Measurements from ENCODE around the gene WNT2B. TPM values are rescaled to one million over a fixed set of nuclear protein-coding genes. Genes with fewer than 3 reads are reported as not detected.

The WNT2B gene
- polyA plus RNA-seq, 4 donors = 4.2 to 56.0 (median 5.6) TPM

DNA sequence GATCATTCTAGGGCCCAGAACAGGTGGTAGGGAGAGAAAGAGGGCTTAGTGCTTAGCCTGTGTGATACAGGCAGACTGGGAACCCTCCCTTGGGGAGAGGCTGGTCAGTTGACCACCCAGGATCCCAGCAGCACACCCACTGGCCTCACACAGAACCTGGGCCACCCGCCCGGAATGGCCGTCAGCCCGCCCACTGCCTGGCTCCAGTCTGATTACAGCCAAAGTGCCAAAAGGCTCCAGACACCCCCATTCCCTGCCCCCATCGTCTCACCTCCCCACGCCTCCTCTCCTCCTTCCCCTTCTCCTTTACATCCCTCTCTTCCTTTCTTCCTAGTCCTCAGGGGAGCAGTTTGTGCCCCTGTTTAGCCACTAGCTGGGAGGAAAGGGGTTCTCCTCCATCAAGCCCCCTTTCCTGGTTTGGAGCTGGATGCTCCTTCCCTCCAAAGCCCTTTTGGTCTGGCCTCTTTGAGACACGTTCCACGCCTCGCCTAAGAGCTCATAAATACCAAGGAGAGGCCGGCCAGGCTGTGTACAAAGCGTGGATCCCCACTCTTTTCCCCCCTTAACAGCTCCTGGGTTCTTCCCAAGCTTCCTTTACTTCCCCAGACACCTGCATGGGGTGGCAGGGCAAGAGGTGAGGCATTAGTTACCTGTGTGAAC lies 4.6 kb upstream of the WNT2B start:
- no peak for DNase-seq (ENCODE audit: low read depth in 4 of 4, low spot score in 3 of 4)

DNA sequence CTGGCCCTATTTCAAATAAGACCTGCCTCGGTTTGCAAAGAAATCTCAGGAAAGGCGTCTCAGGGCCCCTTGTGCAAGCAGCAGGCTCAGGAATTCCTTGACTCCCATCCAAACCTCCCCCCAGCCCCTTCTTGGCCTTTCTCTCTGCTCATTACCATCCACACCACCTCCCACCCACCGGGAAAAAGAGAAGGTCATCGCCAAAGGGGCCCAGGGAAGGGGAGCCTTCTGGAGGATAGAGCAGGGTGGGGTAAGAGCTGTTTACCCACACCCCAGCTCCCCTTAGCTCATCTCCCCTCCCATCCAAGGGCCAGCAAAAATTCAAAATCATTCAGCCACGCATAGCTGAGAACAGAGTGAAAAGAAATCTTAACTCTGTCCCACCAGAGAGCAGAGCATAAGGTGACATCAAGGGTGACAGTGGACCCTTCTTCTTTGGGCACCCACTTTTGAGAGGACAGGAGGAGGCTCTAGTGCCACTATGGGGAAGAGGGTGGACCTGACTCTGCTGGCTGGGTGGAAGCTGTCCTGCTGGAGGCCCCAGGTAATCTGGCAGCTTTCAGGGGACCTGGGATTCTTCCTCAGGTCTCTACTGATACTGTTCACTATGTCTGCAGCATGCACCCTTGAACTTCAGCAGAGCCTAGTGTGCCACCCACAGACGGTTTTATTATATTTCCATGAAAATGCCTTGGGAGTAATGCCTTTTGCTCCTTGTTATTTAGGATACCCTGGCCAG lies 3.9 kb upstream of the WNT2B start:
- DNase-seq (ENCODE audit: low read depth in 4 of 4, low spot score in 3 of 4) = no peak

DNA sequence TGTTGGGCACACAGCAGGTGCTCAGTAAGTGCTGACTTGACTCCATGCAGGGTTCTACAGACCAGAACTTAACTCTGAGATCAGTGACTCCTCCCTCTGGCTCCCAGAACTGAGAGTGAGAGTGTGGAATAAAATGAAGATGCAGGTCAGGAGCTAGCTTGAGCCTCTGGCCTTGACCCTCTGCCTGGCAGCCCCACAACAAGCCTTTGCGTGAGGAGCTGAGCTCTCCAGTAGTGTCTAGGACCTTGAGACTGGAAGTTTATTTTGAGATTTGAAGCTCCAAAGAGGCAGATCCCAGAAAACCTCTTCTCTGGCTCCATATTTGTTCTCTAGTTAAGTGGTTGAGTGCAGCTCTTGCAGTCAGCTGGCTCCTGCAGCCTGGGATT lies 3.4 kb upstream of the WNT2B start:
- DNase-seq (ENCODE audit: low read depth in 4 of 4, low spot score in 3 of 4) = no peak

DNA sequence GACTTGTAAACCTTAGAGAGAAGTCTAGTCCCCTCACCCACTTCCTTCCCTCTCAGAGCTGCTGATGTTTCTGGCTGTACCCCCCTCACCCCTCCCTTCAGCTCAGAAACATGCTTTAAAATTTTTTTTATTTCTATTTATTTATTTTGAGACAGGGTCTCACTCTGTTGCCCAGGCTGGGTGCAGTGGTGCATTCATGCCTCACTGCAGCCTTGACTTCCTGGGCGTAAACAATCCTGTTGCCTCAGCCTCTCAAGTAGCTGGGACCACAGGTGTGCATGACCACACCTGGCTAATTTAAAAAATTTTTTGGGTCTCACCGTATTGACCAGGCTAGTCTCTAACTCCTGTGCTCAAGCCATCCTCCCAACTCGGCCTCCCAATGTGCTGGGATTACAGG lies 2.9 kb upstream of the WNT2B start:
- no peak for DNase-seq (ENCODE audit: low read depth in 4 of 4, low spot score in 3 of 4)

DNA sequence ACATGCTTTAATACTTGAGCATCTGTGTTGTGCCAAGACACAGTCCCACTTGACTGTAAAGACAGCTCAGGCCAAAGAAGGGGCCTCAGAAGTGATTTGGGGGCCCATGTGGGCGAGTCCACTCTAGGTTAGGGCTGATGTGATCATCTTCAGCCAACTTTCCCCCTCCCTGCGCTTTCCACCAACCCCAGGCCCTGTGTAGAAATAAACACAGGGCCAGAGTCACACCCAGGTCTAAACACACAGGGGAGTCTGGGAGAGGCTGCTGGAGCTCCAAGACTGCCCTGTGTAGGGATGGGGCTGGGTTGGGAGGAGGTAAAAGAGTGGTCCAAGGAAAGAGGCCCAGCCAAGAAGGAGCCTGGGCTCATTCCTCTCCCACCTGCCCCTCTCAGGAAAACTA lies 2.5 kb upstream of the WNT2B start:
- no peak for DNase-seq (ENCODE audit: low read depth in 4 of 4, low spot score in 3 of 4)

DNA sequence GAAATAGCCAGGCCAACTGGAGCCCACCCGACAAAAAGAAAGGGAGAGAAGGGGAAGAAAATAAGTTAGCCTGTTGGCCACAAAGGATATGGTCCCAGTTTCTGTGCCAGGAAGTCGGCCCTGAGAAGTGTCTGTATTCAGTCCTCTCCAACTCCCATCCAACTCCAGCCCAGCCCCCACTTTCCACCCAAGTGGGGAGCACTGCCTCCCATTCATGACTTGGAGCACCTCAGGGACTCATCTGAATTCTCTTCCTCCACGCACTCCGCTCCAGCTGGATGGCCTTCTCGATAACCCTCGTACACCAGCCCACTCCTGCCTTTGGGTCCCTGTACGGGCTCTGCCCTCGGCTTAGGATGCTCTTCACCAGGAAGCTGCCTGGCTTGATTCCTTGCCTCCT lies 2.0 kb upstream of the WNT2B start:
- no peak for DNase-seq (ENCODE audit: low read depth in 4 of 4, low spot score in 3 of 4)

DNA sequence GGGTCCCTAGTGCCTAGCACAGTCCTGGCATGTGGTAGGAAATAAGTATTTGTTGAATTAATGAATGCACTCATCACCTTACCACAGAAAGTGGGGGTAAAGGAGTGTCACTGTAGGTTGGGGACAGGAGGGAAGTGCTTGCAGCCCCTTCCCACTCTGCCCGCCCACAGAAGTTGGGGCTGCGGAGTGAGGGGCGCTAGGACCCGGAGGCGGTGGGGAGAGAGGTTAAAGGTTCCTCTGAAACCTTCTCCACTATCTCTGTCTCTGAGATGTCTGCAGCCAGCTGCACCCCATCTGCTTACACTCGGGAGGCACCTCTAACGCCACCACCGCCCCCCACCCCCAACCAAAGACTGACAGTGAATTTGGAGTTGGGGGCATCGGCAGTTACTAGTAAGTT lies 1.4 kb upstream of the WNT2B start:
- DNase-seq (ENCODE audit: low read depth in 4 of 4, low spot score in 3 of 4) = no peak

DNA sequence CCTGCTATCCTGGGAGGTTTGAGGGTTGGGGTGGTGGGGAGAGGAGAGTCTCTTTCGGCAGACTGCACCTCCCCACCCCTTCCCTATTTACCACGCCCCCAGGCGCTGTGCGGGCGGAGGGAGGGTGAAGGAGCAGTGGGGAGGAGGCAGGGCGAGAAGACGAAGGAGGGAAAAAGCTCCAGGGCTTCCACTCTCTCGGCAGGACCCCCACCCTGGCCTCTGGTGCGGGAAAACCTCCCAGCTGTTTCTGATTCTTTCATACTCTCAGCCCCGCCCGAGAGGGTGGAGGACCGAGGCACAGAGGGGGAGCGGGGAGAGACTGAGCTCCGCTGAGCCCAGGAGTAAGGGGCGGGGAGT lies 866 bp upstream of the WNT2B start:
- DNase-seq (ENCODE audit: low read depth in 4 of 4, low spot score in 3 of 4) = no peak

DNA sequence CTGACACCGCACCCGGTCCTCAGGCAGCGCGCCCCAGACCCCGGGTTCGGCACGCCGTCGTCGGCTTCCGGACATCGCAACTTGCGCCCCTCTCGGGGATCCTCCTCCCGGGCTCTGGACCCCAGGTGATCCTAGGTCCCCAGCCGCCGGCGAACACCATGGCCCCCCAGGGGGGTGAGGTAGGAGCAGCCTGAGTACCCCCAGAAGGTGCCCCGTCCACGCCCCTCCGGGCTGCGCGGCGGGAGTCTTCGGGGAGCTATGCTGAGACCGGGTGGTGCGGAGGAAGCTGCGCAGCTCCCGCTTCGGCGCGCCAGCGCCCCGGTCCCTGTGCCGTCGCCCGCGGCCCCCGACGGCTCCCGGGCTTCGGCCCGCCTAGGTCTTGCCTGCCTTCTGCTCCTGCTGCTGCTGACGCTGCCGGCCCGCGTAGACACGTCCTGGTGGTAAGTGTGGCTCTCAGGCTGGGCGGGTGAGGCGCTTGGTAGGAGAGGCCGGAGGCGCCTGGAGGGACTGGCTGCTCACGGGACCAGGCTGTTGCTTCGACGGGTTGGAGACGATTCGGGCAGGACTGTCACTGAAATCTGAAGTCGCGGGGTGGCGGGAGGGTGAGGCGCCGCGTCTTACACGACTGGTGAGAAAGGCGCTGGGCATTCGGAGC lies 367 bp downstream of the WNT2B start:
- no peak for DNase-seq (ENCODE audit: low read depth in 4 of 4, low spot score in 3 of 4)

DNA sequence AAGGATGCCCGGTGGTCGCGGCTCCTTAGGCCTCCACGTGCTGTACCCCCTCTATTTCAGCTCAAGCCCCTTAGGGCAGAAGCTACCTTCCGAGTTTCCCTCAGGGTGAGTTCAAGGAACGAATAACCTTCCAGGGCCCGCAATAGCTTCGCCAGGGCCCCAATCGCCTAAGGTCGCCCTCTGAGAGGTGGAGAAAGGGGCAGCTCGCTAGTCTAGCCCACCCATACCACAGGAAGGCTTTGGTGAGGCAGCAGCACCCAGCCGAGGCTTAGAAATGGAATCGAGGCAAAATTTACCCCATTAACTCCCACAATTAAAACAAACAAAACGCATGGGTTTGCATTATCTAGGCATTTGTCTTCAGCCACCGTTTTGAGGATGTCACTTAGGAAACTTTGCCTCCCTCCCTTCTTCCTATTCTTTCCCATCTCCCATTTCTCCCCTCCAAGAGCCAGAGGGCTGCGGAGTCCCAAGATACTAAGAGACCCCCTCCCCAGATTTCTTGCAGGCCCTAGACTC lies 954 bp downstream of the WNT2B start:
- DNase-seq (ENCODE audit: low read depth in 4 of 4, low spot score in 3 of 4) = no peak

DNA sequence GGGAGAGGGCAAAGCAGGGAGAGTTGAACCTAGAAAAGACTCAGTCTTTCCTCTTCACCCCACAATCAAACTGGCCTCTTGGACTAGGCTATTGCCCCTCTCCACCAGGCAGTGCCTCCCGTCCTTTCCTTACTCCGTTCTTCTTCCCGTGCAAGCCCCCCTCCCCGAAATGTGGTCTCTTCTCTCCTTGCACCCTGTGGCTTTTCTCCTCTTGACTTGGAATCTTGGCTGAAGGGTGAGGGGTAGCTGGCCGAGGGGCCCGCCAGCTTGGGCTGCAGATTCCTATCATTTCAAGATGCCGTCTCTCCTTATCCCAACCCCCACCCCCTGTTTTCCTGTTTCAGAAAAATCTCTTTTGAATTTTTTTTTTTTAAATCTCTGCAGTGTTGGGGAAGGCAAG lies 1.6 kb downstream of the WNT2B start:
- no peak for DNase-seq (ENCODE audit: low read depth in 4 of 4, low spot score in 3 of 4)

DNA sequence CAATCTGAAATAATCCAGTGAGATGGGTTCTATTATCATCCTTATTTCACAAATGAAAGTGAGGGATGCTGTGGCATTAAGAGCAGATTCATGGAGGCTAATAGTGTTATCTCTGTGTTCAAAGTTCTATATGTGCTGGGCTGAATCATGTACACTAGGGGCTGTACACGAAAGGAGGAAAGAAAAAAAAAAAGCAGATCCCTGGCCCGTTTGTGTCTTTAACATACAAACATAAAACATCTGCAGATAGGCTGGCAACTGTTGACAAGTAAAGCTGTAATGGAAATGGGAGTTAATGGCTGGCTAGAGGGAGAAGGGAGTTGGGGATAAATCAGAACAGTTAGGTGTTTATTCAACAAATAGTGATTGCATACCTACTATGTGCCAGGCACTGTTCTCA lies 3.1 kb downstream of the WNT2B start:
- no peak for DNase-seq (ENCODE audit: low read depth in 4 of 4, low spot score in 3 of 4)

DNA sequence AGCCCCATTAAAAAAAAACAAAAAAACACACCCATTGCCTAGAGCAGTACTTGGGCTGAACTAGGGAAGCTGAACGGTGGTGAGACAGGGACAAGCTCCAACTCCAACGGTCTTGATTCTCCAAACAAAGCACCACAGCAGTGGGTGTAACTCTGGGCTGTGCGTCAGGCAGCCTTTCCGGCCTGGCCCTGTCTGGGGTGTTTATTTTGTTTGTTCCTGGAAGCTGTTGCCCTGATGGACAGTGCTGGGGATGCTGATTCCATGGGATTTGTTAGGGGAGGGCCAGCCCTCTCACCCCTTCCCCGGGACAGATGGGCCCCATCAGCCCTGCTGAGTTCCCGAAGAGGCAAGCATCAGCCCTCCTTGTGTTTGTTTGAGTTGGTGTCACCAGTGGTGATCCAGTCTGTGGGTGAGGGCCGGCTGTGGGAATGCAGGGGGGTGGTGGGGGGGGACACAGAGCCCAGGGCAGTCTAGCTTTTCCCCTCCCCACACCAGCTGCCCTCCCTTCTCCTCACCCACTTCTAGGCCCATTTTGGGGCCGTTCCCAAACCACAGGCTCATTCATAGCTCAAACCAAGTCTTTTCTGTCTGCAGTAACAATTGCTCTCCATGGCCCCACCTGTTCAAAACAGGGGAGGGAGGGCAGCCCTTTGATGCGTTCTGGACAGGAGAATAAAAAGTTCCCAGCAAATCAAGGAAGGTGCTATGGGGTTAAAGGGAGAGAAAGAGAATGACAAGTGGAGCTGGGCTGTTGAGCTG lies 4.5 kb downstream of the WNT2B start:
- DNase-seq (ENCODE audit: low read depth in 4 of 4, low spot score in 3 of 4) = no peak

DNA sequence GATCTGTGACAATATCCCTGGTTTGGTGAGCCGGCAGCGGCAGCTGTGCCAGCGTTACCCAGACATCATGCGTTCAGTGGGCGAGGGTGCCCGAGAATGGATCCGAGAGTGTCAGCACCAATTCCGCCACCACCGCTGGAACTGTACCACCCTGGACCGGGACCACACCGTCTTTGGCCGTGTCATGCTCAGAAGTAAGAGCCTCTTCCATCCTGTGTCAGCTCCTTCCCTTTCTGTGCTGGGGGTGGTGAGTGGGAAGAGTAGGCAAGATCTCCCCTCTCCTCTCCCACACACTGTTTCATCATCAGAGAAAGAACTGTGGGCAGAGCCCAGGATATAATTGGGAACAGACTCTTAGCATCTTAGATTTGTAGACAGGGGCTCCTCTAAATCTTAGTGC lies 6.1 kb downstream of the WNT2B start:
- no peak for DNase-seq (ENCODE audit: low read depth in 4 of 4, low spot score in 3 of 4)

DNA sequence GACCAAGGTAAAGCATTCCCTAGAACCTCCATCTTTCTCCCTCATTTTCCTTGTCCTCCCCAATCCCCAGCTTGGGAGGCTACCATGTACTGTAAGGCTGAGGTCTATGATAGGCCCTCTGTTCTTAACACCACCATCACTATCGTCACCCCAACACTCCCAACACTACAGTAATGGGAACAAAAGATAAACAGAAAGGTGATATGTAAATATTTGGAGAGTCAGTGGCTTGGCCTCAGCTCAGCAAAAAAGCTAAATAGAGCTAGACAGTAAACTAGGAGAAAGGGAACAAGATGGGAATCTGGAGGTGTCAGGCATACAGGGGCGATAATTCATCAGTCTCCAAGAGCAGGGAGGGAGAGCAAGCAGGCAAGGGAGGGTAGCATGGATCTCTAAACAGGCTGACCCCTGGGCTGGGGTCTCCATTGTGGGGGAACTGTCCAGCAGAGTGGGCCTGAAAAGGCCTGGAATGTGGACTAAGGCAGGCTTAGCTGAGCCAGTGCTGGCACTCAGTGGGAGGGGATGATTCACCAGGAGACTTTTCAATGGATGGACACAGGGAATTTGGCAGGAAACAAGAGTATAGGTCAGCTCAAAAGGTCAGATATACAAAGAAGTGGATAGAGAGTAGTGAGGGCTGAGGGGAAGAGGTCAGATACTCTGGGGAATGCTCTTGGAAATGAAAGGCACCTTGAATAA lies 6.7 kb downstream of the WNT2B start:
- no peak for DNase-seq (ENCODE audit: low read depth in 4 of 4, low spot score in 3 of 4)

DNA sequence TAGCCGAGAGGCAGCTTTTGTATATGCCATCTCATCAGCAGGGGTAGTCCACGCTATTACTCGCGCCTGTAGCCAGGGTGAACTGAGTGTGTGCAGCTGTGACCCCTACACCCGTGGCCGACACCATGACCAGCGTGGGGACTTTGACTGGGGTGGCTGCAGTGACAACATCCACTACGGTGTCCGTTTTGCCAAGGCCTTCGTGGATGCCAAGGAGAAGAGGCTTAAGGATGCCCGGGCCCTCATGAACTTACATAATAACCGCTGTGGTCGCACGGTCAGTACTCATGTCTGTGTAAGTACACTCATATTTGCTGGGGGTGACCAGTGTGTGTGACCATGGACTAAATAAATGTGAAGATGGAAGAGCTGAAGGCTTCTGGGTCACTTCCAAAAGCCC lies 7.4 kb downstream of the WNT2B start:
- no peak for DNase-seq (ENCODE audit: low read depth in 4 of 4, low spot score in 3 of 4)

DNA sequence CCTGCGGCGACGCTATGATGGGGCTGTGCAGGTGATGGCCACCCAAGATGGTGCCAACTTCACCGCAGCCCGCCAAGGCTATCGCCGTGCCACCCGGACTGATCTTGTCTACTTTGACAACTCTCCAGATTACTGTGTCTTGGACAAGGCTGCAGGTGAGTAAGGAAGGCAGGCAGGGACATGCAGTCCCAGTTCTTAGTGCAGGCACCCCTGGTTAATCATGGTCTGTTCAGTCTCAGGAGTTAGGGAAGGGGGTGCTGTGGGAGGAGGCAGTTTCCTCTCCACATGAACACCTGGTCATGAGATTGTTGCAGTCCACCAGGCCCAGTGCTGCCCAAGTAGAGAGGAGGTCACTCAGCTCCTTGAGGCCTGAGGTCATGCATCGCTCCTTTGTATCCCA lies 8.5 kb downstream of the WNT2B start:
- DNase-seq (ENCODE audit: low read depth in 4 of 4, low spot score in 3 of 4) = no peak

DNA sequence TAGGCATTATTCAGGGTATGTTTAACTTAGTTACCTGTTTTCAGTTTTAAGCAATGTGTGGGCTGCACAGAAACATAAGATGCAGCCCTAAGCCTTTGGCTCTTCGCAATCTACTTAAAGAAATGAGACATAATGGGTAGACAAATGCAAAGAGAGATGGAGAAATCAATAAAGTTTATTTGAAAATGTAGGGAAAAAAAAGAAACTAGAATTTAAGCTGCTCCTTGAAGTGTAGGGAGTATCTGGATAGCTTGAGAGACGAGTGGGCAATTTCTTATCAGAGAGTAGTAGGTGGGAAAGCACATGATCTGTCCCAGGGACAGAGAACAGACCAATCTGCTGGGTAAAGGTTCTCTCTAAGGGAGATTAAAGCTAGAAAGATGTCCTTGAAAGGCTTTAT lies 8.9 kb downstream of the WNT2B start:
- no peak for DNase-seq (ENCODE audit: low read depth in 4 of 4, low spot score in 3 of 4)

DNA sequence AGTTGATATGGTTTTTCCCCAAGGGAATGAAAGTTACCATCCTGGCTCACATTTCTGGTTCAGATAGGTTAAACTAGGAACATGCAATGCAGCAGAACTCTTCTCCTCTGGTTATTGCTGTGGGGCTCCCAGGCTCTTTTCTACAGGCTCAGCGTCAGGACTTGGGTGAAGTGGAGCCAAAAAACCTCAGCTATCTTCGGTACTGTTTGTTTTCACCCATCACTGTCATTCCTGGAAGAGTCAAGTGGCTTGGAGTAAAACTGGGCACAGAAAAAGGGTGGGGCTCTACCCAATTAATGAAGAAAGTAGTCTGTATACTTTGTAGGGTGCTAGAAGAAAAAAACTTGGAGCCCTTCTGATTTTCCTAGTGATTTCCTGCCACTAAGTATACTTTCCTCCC lies 9.4 kb downstream of the WNT2B start:
- DNase-seq (ENCODE audit: low read depth in 4 of 4, low spot score in 3 of 4) = no peak

DNA sequence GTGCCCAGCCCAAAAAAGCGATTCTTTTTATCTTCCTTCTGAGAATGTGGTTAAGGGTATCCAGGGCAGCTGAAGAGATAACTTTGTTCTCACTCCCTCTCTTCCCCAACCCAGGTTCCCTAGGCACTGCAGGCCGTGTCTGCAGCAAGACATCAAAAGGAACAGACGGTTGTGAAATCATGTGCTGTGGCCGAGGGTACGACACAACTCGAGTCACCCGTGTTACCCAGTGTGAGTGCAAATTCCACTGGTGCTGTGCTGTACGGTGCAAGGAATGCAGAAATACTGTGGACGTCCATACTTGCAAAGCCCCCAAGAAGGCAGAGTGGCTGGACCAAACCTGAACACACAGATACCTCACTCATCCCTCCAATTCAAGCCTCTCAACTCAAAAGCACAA lies 11.4 kb downstream of the WNT2B start:
- no peak for DNase-seq (ENCODE audit: low read depth in 4 of 4, low spot score in 3 of 4)

DNA sequence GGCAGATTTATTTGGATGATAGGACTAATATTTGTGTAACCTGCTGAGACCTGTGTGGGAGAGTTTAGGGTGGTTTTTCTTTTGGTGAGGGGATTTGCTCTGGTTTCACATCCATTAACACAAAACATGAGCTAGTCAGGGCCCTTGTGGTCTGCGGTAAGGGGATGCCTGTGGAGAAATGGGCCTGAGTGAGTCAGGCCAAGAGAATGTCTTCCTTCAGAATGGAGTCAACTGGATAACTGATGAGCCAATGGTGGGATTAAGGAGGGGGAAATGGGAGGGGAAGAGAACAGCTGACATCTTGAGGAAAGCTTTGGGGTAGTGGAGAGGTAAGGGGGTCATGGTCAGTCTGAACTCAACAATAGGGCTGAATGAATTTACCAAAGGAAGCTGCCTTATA lies 13.9 kb downstream of the WNT2B start:
- DNase-seq (ENCODE audit: low read depth in 4 of 4, low spot score in 3 of 4) = no peak

All from left renal pelvis (tissue), 4 donors.